T-helper 2 cell treated with Interferon-gamma antibody and Interleukin-4, amounts not matched to agents 5 μg/mL and 100 μg/mL, for 36 hours (primary cell): ENCODE measurements around the gene LRRN1.

Source experiments
- DNase-seq: peaks from one replicate; pipeline ENCODE4 v3.0.0; 2021; ENCODE audit warnings: low spot score
- H3K27ac Mint-ChIP-seq: one replicate; pipeline ENCODE4 v1.8.0; 2021; ENCODE audit warnings: mild to moderate bottlenecking, mixed read lengths
- H3K27me3 Mint-ChIP-seq: one replicate; pipeline ENCODE4 v1.8.0; 2021; ENCODE audit warnings: low read depth, mixed read lengths
- H3K36me3 Mint-ChIP-seq: one replicate; pipeline ENCODE4 v1.8.0; 2021; ENCODE audit warnings: low read depth, mixed read lengths
- H3K4me1 Mint-ChIP-seq: one replicate; pipeline ENCODE4 v1.8.0; 2021; ENCODE audit warnings: low read depth, mixed read lengths
- H3K4me3 Mint-ChIP-seq: one replicate; pipeline ENCODE4 v1.8.0; 2022; ENCODE audit warnings: mild to moderate bottlenecking, moderate library complexity, mixed read lengths
- H3K9me3 Mint-ChIP-seq: one replicate; pipeline ENCODE4 v1.8.0; 2021; ENCODE audit warnings: mixed read lengths

LRRN1 gene

GRCh38 chr3:3799173-3800079, at the start of gene LRRN1:
TSS of gene LRRN1 (plus strand) at chr3:3799431. CDS start at chr3:3844642, 45,211 bp downstream.
- Mint-ChIP-seq H3K36me3 (no peaks in the 10 kb centered on the region), H3K27me3 (peaks cover 60% of the 10 kb centered on the region), H3K27ac (peak within 1 kb of the TSS; percentile 45), H3K4me3 (peak within 1 kb of the TSS; percentile 85), H3K9me3 (no peaks in the 10 kb centered on the region), H3K4me1 (peaks cover 12% of the 10 kb centered on the region)
- DNase-seq = peak; percentile 18

DNA sequence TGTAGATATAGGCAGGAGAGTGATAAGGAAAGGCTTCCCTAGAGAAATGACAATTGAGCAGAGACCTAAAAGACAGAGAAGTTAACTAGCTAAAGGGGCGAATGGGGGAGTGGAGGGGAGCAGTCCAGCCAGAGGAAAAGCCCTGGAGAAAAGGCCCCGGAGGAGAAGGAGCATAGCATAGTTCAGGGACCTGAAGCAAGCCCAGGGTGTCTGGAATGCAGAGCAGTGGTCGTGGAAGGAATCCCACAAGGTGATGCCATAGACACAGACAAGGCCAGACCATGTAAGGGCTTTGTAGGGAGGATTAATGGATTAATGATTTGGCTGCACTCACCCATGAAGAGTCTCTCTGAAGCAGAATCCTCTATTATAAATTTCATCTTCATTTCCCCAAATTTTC, 45.8 kb upstream of the LRRN1 start:
- no peaks in the 10 kb centered on the region for H3K27me3 Mint-ChIP-seq
- no peak overlapping the region for H3K4me3 Mint-ChIP-seq

GRCh38 chr3:3765661-3766060, 33.6 kb upstream of the LRRN1 start:
- Mint-ChIP-seq H3K4me3 (no peak overlapping the region), H3K4me1 (no peaks in the 10 kb centered on the region), H3K9me3 (no peaks in the 10 kb centered on the region), H3K27me3 (no peaks in the 10 kb centered on the region), H3K27ac (no peak overlapping the region), H3K36me3 (no peaks in the 10 kb centered on the region)
- no peak for DNase-seq

More for the DNA sequence above, 45.8 kb upstream of the LRRN1 start:
- Mint-ChIP-seq H3K27ac (no peak overlapping the region), H3K9me3 (no peaks in the 10 kb centered on the region), H3K4me1 (no peaks in the 10 kb centered on the region), H3K36me3 (no peaks in the 10 kb centered on the region)
- no peak for DNase-seq

GRCh38 chr3:3766140-3766539, 33.1 kb upstream of the LRRN1 start:
- no peaks in the 10 kb centered on the region for H3K4me1 Mint-ChIP-seq
- DNase-seq = no peak
- H3K4me3 Mint-ChIP-seq = no peak overlapping the region
- no peak overlapping the region for H3K27ac Mint-ChIP-seq
- no peaks in the 10 kb centered on the region for H3K27me3 Mint-ChIP-seq
- H3K36me3 Mint-ChIP-seq = no peaks in the 10 kb centered on the region
- H3K9me3 Mint-ChIP-seq = no peaks in the 10 kb centered on the region

DNA sequence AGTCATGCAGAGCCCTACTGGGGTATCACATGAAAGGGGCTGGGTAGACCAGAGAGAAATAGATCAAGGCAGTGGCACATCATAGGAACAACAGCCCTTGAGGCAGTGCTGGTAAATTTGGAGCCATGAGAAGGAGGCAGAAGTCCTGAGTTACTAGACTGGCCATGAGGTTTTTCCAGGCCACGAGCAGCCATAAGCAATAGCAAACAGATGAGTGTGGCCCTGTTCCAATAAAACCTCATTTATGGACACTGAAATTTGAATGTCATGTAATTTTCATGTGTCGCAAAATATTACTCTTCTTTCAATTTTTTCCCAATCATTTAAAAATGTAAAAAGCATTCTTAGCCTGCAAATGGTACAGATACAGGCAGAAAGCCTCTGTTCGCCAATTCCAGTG, 28.1 kb upstream of the LRRN1 start:
- H3K9me3 Mint-ChIP-seq = no peaks in the 10 kb centered on the region
- no peak overlapping the region for H3K27ac Mint-ChIP-seq
- DNase-seq = no peak

GRCh38 chr3:3771567-3771966, 27.7 kb upstream of the LRRN1 start:
- Mint-ChIP-seq H3K27ac (no peak overlapping the region), H3K27me3 (no peaks in the 10 kb centered on the region), H3K4me3 (no peak overlapping the region), H3K36me3 (no peaks in the 10 kb centered on the region), H3K9me3 (no peaks in the 10 kb centered on the region), H3K4me1 (no peaks in the 10 kb centered on the region)
- no peak for DNase-seq

More for the DNA sequence above, 28.1 kb upstream of the LRRN1 start:
- no peaks in the 10 kb centered on the region for H3K36me3 Mint-ChIP-seq
- H3K27me3 Mint-ChIP-seq = no peaks in the 10 kb centered on the region
- no peak overlapping the region for H3K4me3 Mint-ChIP-seq
- no peaks in the 10 kb centered on the region for H3K4me1 Mint-ChIP-seq

GRCh38 chr3:3772338-3772737, 26.9 kb upstream of the LRRN1 start:
- no peaks in the 10 kb centered on the region for H3K27me3 Mint-ChIP-seq
- H3K27ac Mint-ChIP-seq = no peak overlapping the region
- H3K4me3 Mint-ChIP-seq = no peak overlapping the region

GRCh38 chr3:3772920-3773319, 26.3 kb upstream of the LRRN1 start:
- H3K27me3 Mint-ChIP-seq = no peaks in the 10 kb centered on the region
- no peak overlapping the region for H3K27ac Mint-ChIP-seq
- no peaks in the 10 kb centered on the region for H3K4me1 Mint-ChIP-seq
- H3K4me3 Mint-ChIP-seq = no peak overlapping the region
- H3K36me3 Mint-ChIP-seq = no peaks in the 10 kb centered on the region
- no peaks in the 10 kb centered on the region for H3K9me3 Mint-ChIP-seq
- no peak for DNase-seq

More at GRCh38 chr3:3772338-3772737, 26.9 kb upstream of the LRRN1 start:
- no peaks in the 10 kb centered on the region for H3K36me3 Mint-ChIP-seq
- no peaks in the 10 kb centered on the region for H3K9me3 Mint-ChIP-seq
- no peak for DNase-seq
- no peaks in the 10 kb centered on the region for H3K4me1 Mint-ChIP-seq

DNA sequence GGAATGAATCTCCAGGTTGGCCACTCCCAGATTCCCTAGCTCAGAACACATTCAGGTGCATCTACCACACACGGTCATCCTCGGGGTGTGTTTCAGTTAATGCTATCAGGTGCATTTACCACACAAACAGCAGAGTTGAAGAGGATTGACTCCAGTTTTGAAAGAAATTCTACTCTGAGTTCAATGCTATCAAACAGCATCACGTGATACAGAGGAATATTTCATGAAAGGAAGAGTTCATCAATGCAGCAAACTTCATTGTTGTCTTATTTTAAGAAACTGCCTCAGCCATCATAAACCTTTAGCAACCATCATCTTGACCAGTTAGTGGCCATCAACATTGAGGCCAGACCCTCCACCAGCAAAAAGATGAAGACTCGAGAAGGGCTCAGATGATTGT, 22.6 kb upstream of the LRRN1 start:
- H3K4me1 Mint-ChIP-seq = no peaks in the 10 kb centered on the region
- H3K36me3 Mint-ChIP-seq = no peaks in the 10 kb centered on the region
- H3K27me3 Mint-ChIP-seq = no peaks in the 10 kb centered on the region
- H3K27ac Mint-ChIP-seq = no peak overlapping the region
- no peaks in the 10 kb centered on the region for H3K9me3 Mint-ChIP-seq
- DNase-seq = no peak
- H3K4me3 Mint-ChIP-seq = no peak overlapping the region

DNA sequence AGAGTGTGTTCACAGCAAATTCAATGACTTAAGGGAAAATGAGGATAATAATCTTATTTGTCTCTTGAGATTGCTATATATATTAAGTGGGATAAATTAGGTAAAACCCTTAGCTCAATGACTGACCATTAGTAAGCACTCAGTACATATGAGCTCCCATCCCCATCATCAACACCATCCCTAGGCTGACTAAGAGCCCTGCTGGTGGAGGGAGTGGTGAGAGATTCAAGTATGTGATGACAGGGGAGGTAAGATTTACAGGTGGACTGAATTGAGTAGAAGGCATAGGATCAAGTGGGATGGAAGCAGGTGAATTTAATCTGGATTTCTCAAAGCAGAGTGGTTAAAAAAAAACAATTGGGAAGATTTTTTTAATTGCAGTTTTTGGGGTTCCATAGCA, 21.0 kb upstream of the LRRN1 start:
- Mint-ChIP-seq H3K4me1 (no peaks in the 10 kb centered on the region), H3K36me3 (no peaks in the 10 kb centered on the region), H3K27me3 (no peaks in the 10 kb centered on the region), H3K27ac (no peak overlapping the region), H3K9me3 (no peaks in the 10 kb centered on the region), H3K4me3 (no peak overlapping the region)
- no peak for DNase-seq

- Mint-ChIP-seq H3K27me3 (no peaks in the 10 kb centered on the region), H3K4me1 (no peaks in the 10 kb centered on the region), H3K36me3 (no peaks in the 10 kb centered on the region), H3K27ac (no peak overlapping the region), H3K9me3 (no peaks in the 10 kb centered on the region), H3K4me3 (no peak overlapping the region)
- no peak for DNase-seq
These were observed 20.5 kb upstream of the LRRN1 start for GRCh38 chr3:3778641-3779270.

GRCh38 chr3:3782457-3782856, 16.8 kb upstream of the LRRN1 start:
- H3K36me3 Mint-ChIP-seq = no peaks in the 10 kb centered on the region
- H3K27ac Mint-ChIP-seq = no peak overlapping the region
- no peak for DNase-seq
- H3K4me3 Mint-ChIP-seq = no peak overlapping the region
- H3K27me3 Mint-ChIP-seq = no peaks in the 10 kb centered on the region
- no peaks in the 10 kb centered on the region for H3K4me1 Mint-ChIP-seq
- H3K9me3 Mint-ChIP-seq = no peaks in the 10 kb centered on the region

GRCh38 chr3:3783210-3783609, 16.0 kb upstream of the LRRN1 start:
- Mint-ChIP-seq H3K4me1 (no peaks in the 10 kb centered on the region), H3K9me3 (no peaks in the 10 kb centered on the region), H3K27me3 (no peaks in the 10 kb centered on the region), H3K4me3 (no peak overlapping the region), H3K27ac (no peak overlapping the region), H3K36me3 (no peaks in the 10 kb centered on the region)
- DNase-seq = no peak

- Mint-ChIP-seq H3K27me3 (no peaks in the 10 kb centered on the region), H3K9me3 (no peaks in the 10 kb centered on the region), H3K36me3 (no peaks in the 10 kb centered on the region), H3K4me3 (no peak overlapping the region), H3K27ac (no peak overlapping the region), H3K4me1 (no peaks in the 10 kb centered on the region)
- DNase-seq = no peak
These were observed 15.5 kb upstream of the LRRN1 start for GRCh38 chr3:3783696-3784095.
